ENCODE data around the gene TEX2. TPM values are rescaled to one million over a fixed set of nuclear protein-coding genes. Genes with fewer than 3 reads are reported as not detected.

TEX2 gene
- total RNA-seq, 1 experiment from 2014 or later: 27.9 TPM

DNA sequence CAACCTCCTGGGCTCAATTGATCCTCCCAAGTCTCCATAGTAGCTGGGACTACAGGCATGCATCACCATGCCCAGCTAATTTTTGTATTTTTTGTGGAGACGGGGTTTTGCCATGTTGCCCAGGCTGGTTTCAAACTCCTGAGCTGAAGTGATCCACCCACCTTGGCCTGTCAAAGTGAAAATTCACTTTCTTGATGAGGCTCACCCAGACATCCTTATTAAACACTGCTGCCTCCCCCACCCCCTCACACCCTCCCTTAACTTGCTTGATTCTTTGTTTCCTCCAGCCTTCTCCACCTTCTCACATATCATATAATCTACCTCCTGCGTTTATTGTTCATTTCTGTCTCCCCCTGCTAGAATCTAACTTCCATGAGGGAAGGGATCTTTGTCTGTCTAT lies 46.0 kb upstream of the TEX2 start:
- Histone ChIP-seq H3K4me1 (replicated peaks; ENCODE audit: insufficient read depth) (no peaks in the 10 kb centered on the region), H3K4me2 (no peak overlapping the region), H3K79me2 (ENCODE audit: low read depth) (no peaks in the 10 kb centered on the region), H3F3A (ENCODE audit: insufficient read depth, low read depth) (no peaks in the 10 kb centered on the region; the same call in 1 of the 2 replicates), H3K36me3 (ENCODE audit: low read depth) (no peaks in the 10 kb centered on the region), H2AFZ (no peak overlapping the region), H3K9me2 (ENCODE audit: insufficient read depth) (no peaks in the 10 kb centered on the region), H3K4me3 (no peak overlapping the region), H4K20me1 (ENCODE audit: insufficient read depth) (no peaks in the 10 kb centered on the region), H3K9me3 (ENCODE audit: insufficient read depth, low read depth) (no peaks in the 10 kb centered on the region), H3K27ac (no peak overlapping the region), H3K27me3 (ENCODE audit: insufficient read depth, low read depth) (no peaks in the 10 kb centered on the region)
- DNase-seq: no peak
- TF ChIP-seq EZH2 (IDR thresholded peaks at IDR 0.05; ENCODE audit: low read depth): no peak
- POLR2A ChIA-PET (ENCODE audit: unreplicated experiment): no interaction called here
- no TSS peak for BruUV-seq (replicated peaks)
- intact Hi-C loops (cut with micrococcal nuclease; ENCODE audit: unreplicated experiment): no loop called here
- CTCF ChIA-PET: no interaction called here

DNA sequence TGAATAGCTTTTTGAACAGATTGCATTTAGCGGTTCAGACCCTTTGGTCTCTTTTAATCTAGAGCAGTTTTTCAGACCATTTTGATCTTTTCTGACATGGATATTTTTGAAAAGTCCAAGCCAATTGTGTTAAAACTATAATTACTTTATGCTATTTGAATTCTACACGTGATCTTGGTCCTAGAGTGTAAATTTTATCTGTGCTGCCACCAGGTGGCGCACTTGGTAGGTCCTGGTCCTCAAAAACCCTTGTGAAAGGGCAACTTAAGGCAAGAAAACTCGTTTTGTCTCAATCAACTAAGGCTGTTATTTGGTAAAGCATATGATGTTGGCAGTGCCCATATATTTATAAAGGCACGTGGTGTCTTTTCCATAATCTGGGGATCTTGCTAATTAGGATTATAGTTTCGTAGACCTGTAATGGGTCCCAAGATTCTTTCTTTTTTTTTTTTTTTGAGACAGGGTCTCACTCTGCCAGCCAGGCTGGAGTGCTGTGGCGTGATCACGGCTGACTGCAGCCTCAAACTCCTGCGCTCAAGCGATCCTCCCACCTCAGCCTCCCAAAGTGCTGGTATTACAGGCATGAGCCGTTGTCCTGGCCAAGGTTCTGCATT lies 43.9 kb upstream of the TEX2 start:
- Histone ChIP-seq H3K27me3 (ENCODE audit: insufficient read depth, low read depth) (no peaks in the 10 kb centered on the region), H3K27ac (no peak overlapping the region), H3K4me2 (no peak overlapping the region), H3K4me1 (replicated peaks; ENCODE audit: insufficient read depth) (peaks cover 12% of the 10 kb centered on the region), H3K4me3 (no peak overlapping the region), H4K20me1 (ENCODE audit: insufficient read depth) (no peaks in the 10 kb centered on the region), H3K9me3 (ENCODE audit: insufficient read depth, low read depth) (no peaks in the 10 kb centered on the region), H2AFZ (no peak overlapping the region), H3K79me2 (ENCODE audit: low read depth) (no peaks in the 10 kb centered on the region), H3K9me2 (ENCODE audit: insufficient read depth) (no peaks in the 10 kb centered on the region), H3F3A (ENCODE audit: insufficient read depth, low read depth) (peaks cover 4% of the 10 kb centered on the region; the same call in 1 of the 2 replicates), H3K36me3 (ENCODE audit: low read depth) (no peaks in the 10 kb centered on the region)
- ChIA-PET CTCF (no interaction called here), POLR2A (ENCODE audit: unreplicated experiment) (no interaction called here)
- TF ChIP-seq, protein P1, sequence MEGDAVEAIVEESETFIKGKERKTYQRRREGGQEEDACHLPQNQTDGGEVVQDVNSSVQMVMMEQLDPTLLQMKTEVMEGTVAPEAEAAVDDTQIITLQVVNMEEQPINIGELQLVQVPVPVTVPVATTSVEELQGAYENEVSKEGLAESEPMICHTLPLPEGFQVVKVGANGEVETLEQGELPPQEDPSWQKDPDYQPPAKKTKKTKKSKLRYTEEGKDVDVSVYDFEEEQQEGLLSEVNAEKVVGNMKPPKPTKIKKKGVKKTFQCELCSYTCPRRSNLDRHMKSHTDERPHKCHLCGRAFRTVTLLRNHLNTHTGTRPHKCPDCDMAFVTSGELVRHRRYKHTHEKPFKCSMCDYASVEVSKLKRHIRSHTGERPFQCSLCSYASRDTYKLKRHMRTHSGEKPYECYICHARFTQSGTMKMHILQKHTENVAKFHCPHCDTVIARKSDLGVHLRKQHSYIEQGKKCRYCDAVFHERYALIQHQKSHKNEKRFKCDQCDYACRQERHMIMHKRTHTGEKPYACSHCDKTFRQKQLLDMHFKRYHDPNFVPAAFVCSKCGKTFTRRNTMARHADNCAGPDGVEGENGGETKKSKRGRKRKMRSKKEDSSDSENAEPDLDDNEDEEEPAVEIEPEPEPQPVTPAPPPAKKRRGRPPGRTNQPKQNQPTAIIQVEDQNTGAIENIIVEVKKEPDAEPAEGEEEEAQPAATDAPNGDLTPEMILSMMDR (conservative IDR thresholded peaks at IDR 0.05): peak; percentile 95
- no peak for TF ChIP-seq EZH2 (IDR thresholded peaks at IDR 0.05; ENCODE audit: low read depth)
- intact Hi-C loops (cut with micrococcal nuclease; ENCODE audit: unreplicated experiment): loop anchor here (1.0 kb wide), 2 partner anchors 111 to 184 kb away; no protein-coding TSS in a partner anchor
- DNase-seq: peak; percentile 62
- no TSS peak for BruUV-seq (replicated peaks)

DNA sequence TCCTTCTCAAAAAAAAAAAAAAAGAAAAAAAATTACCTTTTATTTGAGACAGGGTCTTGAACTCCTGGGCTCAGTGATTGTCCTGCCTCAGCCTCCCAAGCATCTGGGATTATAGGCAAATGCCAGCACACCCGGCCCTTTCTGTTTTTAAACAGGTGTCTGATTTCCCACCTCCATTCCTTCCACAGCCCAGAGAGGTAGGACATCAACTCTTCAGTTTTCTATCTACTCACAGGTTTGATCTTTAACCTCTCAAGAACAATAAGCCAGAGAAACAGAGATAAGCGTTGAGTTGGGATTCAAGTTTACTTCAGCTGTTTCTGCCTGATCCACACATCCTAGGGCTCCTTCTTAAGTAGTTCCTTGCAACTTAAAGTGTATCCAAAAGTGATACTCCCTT lies 41.5 kb upstream of the TEX2 start:
- Histone ChIP-seq H3K27me3 (ENCODE audit: insufficient read depth, low read depth) (no peaks in the 10 kb centered on the region), H3K36me3 (ENCODE audit: low read depth) (no peaks in the 10 kb centered on the region), H3K4me1 (replicated peaks; ENCODE audit: insufficient read depth) (peaks cover 12% of the 10 kb centered on the region), H4K20me1 (ENCODE audit: insufficient read depth) (no peaks in the 10 kb centered on the region), H2AFZ (no peak overlapping the region), H3F3A (ENCODE audit: insufficient read depth, low read depth) (peaks cover 4% of the 10 kb centered on the region; the same call in 1 of the 2 replicates), H3K4me3 (no peak overlapping the region), H3K27ac (no peak overlapping the region), H3K9me3 (ENCODE audit: insufficient read depth, low read depth) (no peaks in the 10 kb centered on the region), H3K9me2 (ENCODE audit: insufficient read depth) (no peaks in the 10 kb centered on the region), H3K79me2 (ENCODE audit: low read depth) (no peaks in the 10 kb centered on the region), H3K4me2 (no peak overlapping the region)
- ChIA-PET POLR2A (ENCODE audit: unreplicated experiment) (interaction anchor here (0.6 kb wide), 1 partner anchor 348 kb away, joined by 3 read pairs; no protein-coding TSS in a partner anchor), CTCF (no interaction called here)
- intact Hi-C loops (cut with micrococcal nuclease; ENCODE audit: unreplicated experiment): no loop called here
- TF ChIP-seq, protein P1 (conservative IDR thresholded peaks at IDR 0.05): no peak
- no peak for TF ChIP-seq EZH2 (IDR thresholded peaks at IDR 0.05; ENCODE audit: low read depth)
- BruUV-seq (replicated peaks): no TSS peak
- no peak for DNase-seq

DNA sequence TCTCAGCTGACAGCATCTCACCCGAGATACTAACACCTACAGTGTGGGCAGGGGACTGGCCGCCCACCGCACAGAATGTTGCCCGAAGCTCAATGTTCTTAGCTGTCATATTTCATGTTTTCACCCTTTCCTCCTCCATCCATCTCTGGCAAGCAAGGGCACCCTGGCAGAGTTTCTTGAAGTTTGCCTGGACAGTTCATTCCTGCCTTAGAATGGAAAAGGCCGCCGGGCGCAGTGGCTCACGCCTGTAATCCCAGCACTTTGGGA lies 37.6 kb upstream of the TEX2 start:
- no peak for DNase-seq
- H3K4me2 ChIP-seq: no peak overlapping the region
- POLR2A ChIA-PET (ENCODE audit: unreplicated experiment): no interaction called here
- no peaks in the 10 kb centered on the region for H3K36me3 ChIP-seq (ENCODE audit: low read depth)
- no peaks in the 10 kb centered on the region for H3K79me2 ChIP-seq (ENCODE audit: low read depth)
- H4K20me1 ChIP-seq (ENCODE audit: insufficient read depth): no peaks in the 10 kb centered on the region
- H3K9me2 ChIP-seq (ENCODE audit: insufficient read depth): no peaks in the 10 kb centered on the region
- TF ChIP-seq, protein P1 (conservative IDR thresholded peaks at IDR 0.05): no peak
- TF ChIP-seq EZH2 (IDR thresholded peaks at IDR 0.05; ENCODE audit: low read depth): no peak
- peaks cover 12% of the 10 kb centered on the region for H3K4me1 ChIP-seq (replicated peaks; ENCODE audit: insufficient read depth)
- H3K27me3 ChIP-seq (ENCODE audit: insufficient read depth, low read depth): no peaks in the 10 kb centered on the region
- intact Hi-C loops (cut with micrococcal nuclease; ENCODE audit: unreplicated experiment): no loop called here
- H2AFZ ChIP-seq: no peak overlapping the region
- no peaks in the 10 kb centered on the region for H3K9me3 ChIP-seq (ENCODE audit: insufficient read depth, low read depth)
- no peak overlapping the region for H3K27ac ChIP-seq
- BruUV-seq (replicated peaks): no TSS peak
- CTCF ChIA-PET: no interaction called here
- H3K4me3 ChIP-seq: no peak overlapping the region
- H3F3A ChIP-seq (ENCODE audit: insufficient read depth, low read depth): peaks cover 4% of the 10 kb centered on the region; the same call in 1 of the 2 replicates

All from PC-9 (cell line).